ENCODE results near the gene CALR. TPM values are rescaled to one million over a fixed set of nuclear protein-coding genes. Genes with fewer than 3 reads are reported as not detected.

The CALR gene
- total and polyA plus RNA-seq, 9 of the 15 experiments (the other 6 are each of a cell fraction or from before 2014, with no cell fraction given) = 126 to 811 (median 642) TPM

DNA sequence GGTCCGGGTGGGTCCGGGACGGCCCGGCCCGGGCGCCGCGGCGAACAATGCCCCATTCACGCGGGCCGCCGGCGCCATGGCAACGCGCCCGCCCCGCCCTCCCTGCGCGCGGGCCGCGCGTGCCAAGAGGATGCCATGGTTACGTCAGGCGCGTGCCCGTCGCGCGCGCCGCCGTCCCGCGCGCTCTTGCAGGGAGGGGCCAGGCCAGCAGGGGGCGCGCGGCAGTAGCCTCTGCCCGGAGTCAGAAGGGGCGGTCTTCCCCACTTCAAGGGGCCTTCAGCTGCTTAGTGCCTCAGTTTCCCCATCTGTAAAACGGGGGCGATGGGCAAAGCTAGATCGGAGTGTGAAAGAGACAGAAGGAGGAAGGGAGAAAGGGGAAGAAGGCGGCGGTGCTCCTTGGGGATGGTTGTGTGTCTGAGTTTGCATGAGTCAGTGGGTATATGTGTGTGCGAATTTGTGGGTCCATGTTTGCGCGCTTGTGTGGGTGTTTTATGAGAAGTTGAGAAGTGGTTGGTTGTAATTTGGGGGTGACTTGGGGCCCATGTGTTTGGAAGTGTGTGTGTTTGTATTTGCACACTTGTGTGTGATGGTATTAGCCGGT is 45.2 kb downstream of the CALR start (continued):
- TF ChIP-seq, protein P1, sequence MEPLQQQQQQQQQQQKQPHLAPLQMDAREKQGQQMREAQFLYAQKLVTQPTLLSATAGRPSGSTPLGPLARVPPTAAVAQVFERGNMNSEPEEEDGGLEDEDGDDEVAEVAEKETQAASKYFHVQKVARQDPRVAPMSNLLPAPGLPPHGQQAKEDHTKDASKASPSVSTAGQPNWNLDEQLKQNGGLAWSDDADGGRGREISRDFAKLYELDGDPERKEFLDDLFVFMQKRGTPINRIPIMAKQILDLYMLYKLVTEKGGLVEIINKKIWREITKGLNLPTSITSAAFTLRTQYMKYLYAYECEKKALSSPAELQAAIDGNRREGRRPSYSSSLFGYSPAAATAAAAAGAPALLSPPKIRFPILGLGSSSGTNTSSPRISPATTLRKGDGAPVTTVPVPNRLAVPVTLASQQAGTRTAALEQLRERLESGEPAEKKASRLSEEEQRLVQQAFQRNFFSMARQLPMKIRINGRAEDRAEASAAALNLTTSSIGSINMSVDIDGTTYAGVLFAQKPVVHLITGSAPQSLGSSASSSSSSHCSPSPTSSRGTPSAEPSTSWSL (CRISPR knock-in tag; IDR thresholded peaks at IDR 0.05; ENCODE audit: borderline replicate concordance) = no peak
- TF ChIP-seq ZNF324 (CRISPR knock-in tag; IDR thresholded peaks at IDR 0.05) (no peak), MAZ (CRISPR knock-in tag; conservative IDR thresholded peaks at IDR 0.05 in 1 of 2, IDR thresholded peaks at IDR 0.05 in 1 of 2) (peak; percentile 83 to 89), HNRNPUL1 (IDR thresholded peaks at IDR 0.05; ENCODE audit: low read length) (no peak), RCOR1 (IDR thresholded peaks at IDR 0.05; ENCODE audit: borderline replicate concordance in 1 of 2, low read depth in 2 of 2, low read length in 2 of 2) (peak in 1 of 2 experiments; percentile 58; a peak in 1 of 4 replicates), BDP1 (IDR thresholded peaks at IDR 0.05; ENCODE audit: insufficient read depth, insufficient read length) (no peak), STAG1 (CRISPR knock-in tag; IDR thresholded peaks at IDR 0.05; ENCODE audit: borderline replicate concordance) (peak; percentile 10; the same call in 1 of the 2 replicates), PHF20 (IDR thresholded peaks at IDR 0.05; ENCODE audit: partially characterized antibody) (peak; percentile 33), ZNF644 (tag; IDR thresholded peaks at IDR 0.05; ENCODE audit: low read depth) (peak; percentile 87), ZNF197 (CRISPR knock-in tag; IDR thresholded peaks at IDR 0.05; ENCODE audit: low read depth) (peak; percentile 93), TCFL5 (CRISPR knock-in tag; conservative IDR thresholded peaks at IDR 0.05) (no peak), PTRF (tag; IDR thresholded peaks at IDR 0.05) (no peak), TAF7 (tag; IDR thresholded peaks at IDR 0.05) (no peak)
- TF ChIP-seq, protein P2, sequence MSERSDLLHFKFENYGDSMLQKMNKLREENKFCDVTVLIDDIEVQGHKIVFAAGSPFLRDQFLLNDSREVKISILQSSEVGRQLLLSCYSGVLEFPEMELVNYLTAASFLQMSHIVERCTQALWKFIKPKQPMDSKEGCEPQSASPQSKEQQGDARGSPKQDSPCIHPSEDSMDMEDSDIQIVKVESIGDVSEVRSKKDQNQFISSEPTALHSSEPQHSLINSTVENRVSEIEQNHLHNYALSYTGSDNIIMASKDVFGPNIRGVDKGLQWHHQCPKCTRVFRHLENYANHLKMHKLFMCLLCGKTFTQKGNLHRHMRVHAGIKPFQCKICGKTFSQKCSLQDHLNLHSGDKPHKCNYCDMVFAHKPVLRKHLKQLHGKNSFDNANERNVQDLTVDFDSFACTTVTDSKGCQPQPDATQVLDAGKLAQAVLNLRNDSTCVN (CRISPR knock-in tag; IDR thresholded peaks at IDR 0.05) = 0 out of 2 replicates have a peak, but pooled peaks have one; percentile 3
- TF ChIP-seq, protein P3, sequence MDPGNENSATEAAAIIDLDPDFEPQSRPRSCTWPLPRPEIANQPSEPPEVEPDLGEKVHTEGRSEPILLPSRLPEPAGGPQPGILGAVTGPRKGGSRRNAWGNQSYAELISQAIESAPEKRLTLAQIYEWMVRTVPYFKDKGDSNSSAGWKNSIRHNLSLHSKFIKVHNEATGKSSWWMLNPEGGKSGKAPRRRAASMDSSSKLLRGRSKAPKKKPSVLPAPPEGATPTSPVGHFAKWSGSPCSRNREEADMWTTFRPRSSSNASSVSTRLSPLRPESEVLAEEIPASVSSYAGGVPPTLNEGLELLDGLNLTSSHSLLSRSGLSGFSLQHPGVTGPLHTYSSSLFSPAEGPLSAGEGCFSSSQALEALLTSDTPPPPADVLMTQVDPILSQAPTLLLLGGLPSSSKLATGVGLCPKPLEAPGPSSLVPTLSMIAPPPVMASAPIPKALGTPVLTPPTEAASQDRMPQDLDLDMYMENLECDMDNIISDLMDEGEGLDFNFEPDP (CRISPR knock-in tag; IDR thresholded peaks at IDR 0.05) = no peak
- TF ChIP-seq, protein P4, sequence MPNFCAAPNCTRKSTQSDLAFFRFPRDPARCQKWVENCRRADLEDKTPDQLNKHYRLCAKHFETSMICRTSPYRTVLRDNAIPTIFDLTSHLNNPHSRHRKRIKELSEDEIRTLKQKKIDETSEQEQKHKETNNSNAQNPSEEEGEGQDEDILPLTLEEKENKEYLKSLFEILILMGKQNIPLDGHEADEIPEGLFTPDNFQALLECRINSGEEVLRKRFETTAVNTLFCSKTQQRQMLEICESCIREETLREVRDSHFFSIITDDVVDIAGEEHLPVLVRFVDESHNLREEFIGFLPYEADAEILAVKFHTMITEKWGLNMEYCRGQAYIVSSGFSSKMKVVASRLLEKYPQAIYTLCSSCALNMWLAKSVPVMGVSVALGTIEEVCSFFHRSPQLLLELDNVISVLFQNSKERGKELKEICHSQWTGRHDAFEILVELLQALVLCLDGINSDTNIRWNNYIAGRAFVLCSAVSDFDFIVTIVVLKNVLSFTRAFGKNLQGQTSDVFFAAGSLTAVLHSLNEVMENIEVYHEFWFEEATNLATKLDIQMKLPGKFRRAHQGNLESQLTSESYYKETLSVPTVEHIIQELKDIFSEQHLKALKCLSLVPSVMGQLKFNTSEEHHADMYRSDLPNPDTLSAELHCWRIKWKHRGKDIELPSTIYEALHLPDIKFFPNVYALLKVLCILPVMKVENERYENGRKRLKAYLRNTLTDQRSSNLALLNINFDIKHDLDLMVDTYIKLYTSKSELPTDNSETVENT (CRISPR knock-in tag; IDR thresholded peaks at IDR 0.05) = no peak
- TF ChIP-seq, protein P5, sequence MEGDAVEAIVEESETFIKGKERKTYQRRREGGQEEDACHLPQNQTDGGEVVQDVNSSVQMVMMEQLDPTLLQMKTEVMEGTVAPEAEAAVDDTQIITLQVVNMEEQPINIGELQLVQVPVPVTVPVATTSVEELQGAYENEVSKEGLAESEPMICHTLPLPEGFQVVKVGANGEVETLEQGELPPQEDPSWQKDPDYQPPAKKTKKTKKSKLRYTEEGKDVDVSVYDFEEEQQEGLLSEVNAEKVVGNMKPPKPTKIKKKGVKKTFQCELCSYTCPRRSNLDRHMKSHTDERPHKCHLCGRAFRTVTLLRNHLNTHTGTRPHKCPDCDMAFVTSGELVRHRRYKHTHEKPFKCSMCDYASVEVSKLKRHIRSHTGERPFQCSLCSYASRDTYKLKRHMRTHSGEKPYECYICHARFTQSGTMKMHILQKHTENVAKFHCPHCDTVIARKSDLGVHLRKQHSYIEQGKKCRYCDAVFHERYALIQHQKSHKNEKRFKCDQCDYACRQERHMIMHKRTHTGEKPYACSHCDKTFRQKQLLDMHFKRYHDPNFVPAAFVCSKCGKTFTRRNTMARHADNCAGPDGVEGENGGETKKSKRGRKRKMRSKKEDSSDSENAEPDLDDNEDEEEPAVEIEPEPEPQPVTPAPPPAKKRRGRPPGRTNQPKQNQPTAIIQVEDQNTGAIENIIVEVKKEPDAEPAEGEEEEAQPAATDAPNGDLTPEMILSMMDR (IDR thresholded peaks at IDR 0.05 in 2 of 3, conservative IDR thresholded peaks at IDR 0.05 in 1 of 3; ENCODE audit: insufficient read depth in 2 of 3, low read depth in 1 of 3, low read length in 3 of 3) = peak; percentile 91 to 96 (median 92)
- TF ChIP-seq, protein P6, sequence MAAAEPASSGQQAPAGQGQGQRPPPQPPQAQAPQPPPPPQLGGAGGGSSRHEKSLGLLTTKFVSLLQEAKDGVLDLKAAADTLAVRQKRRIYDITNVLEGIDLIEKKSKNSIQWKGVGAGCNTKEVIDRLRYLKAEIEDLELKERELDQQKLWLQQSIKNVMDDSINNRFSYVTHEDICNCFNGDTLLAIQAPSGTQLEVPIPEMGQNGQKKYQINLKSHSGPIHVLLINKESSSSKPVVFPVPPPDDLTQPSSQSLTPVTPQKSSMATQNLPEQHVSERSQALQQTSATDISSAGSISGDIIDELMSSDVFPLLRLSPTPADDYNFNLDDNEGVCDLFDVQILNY (CRISPR knock-in tag; IDR thresholded peaks at IDR 0.05) = 0 out of 2 replicates have a peak, but pooled peaks have one; percentile 36
